GM12801 (cell line): ENCODE measurements around the gene CROCC.

Experiments
- CTCF ChIP-seq: IDR thresholded peaks from one replicate; pipeline ENCODE4 v1.5.1; 2011; ENCODE audit warnings: control low read depth; ENCODE audit not compliant: insufficient read length; ENCODE audit errors: extremely low read depth

The CROCC gene

GRCh38 chr1:16957731-16958130 is 36.0 kb downstream of the CROCC start:
- no peak for TF ChIP-seq CTCF

- no peak for TF ChIP-seq CTCF
Observed at GRCh38 chr1:16958475-16958874, 36.7 kb downstream of the CROCC start.

- TF ChIP-seq CTCF = no peak
Observed at GRCh38 chr1:16960560-16961296, 39.0 kb downstream of the CROCC start.

- TF ChIP-seq CTCF = no peak
Observed at GRCh38 chr1:16961297-16962133, 39.8 kb downstream of the CROCC start.

GRCh38 chr1:16965486-16966067 is 43.8 kb downstream of the CROCC start:
- no peak for TF ChIP-seq CTCF

GRCh38 chr1:16966282-16966681 is 44.6 kb downstream of the CROCC start:
- TF ChIP-seq CTCF = no peak

- TF ChIP-seq CTCF = no peak
Observed at GRCh38 chr1:16967095-16967575, 45.4 kb downstream of the CROCC start.
